Endometrium (tissue), 2 donors: ENCODE data around the gene ZFPL1.

Experiments
- FAIRE-seq: peaks from 2 replicates; lab custom pipeline; 2012; peaks lifted over from hg19 to GRCh38; lab: Jason Lieb, UNC
- donor health status: control.
- donor health status: control.

Gene ZFPL1

GRCh38 chr11:65060913-65061408 lies 23.1 kb upstream of the ZFPL1 start:
- no peak for FAIRE-seq

DNA sequence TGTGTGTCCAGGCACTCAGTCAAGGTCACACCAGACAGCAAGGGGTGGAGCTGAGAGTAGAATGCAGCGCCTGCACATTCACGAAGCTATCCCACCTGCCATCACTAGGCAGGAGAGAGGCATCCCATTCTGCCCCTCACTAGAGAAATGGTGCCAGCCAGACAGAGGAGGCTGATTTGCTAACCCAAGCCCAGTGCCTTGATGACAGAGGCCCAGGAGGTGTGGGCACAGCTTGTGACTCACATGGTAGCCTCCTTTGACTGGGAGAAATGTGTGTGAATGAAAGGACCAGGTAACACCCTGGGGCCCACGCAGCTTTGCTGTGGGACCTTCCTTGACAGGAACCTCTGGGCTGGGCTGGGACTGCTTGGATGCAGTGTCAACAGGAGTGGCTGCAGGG lies 20.5 kb upstream of the ZFPL1 start:
- no peak for FAIRE-seq

DNA sequence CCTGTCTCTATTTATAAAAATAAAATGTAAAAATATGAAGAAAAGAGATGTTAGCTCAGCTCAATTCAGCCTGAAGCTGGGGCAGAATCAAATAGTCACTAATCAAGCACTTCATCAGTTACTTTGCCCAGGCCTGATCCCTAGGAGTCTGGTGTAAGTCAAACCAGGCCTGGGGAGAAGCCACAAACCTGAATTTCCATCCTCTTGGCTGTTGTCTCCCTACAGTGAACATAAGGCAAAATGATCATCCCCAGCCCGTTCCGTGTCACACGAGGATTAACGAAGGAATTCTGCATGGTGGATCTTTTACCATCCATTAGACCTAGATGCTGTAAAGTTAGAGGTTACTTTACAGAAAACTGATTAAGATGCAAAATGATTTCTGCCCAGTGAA lies 19.2 kb upstream of the ZFPL1 start:
- FAIRE-seq: no peak

- FAIRE-seq: no peak
These were observed 18.2 kb upstream of the ZFPL1 start for GRCh38 chr11:65065851-65066250.

GRCh38 chr11:65066315-65066714 lies 17.7 kb upstream of the ZFPL1 start:
- FAIRE-seq: no peak

- FAIRE-seq: no peak
These were observed 17.2 kb upstream of the ZFPL1 start for GRCh38 chr11:65066805-65067291.

- FAIRE-seq: no peak
These were observed 16.6 kb upstream of the ZFPL1 start for GRCh38 chr11:65067446-65067845.

GRCh38 chr11:65069217-65069616 lies 14.8 kb upstream of the ZFPL1 start:
- no peak for FAIRE-seq

- no peak for FAIRE-seq
These were observed 12.0 kb upstream of the ZFPL1 start for GRCh38 chr11:65071907-65072630.

GRCh38 chr11:65072631-65072966 lies 11.4 kb upstream of the ZFPL1 start:
- FAIRE-seq: no peak

GRCh38 chr11:65077451-65077850 lies 6.6 kb upstream of the ZFPL1 start:
- FAIRE-seq: no peak

DNA sequence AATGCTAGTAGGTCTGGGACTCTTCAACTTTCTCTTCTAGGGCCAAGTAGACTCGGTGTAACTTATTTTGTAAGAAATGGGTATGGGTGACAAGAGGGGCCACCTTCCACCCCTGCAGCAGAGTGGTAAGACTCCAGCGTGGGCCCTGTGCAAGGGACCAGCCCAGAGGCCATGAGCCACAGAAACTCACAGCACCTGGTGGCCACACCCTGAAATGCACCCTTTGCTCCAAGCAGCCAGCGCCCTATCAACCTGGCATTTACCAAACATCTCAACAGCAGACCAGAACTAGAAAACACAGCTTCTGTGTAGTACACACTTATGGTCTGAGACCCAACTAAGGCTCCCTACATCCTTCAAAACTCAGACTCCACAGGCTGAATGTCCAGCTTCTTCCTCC lies 5.9 kb upstream of the ZFPL1 start:
- FAIRE-seq: no peak

DNA sequence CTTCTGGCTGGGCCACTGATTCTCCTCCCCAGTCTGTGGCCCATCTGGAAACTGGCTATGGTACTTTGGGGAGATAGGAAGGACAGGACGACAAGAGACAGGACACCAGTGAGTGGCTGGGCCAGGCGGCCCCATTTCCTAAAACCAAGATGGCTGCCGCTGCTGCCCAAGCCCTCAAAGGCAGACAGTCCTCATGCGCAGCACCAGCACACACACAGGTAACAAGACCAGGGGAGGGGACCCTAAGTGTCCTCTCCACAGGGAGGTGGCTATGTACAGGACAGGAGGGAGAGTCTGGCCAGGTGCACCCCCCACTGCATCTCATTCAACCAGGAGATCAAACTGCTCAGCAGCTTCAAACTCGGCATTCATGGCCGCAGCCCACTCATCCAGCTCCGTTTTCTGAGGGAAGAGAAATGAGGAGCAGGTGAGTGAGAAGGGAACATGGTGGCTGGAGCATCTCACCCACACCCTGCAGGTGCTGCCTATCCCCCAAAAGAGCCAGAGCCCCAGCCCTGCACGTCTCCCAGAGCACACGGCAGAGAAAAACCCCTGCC lies 5.2 kb upstream of the ZFPL1 start:
- FAIRE-seq: no peak

- FAIRE-seq: no peak
These were observed 738 bp upstream of the ZFPL1 start for GRCh38 chr11:65083134-65083833.

DNA sequence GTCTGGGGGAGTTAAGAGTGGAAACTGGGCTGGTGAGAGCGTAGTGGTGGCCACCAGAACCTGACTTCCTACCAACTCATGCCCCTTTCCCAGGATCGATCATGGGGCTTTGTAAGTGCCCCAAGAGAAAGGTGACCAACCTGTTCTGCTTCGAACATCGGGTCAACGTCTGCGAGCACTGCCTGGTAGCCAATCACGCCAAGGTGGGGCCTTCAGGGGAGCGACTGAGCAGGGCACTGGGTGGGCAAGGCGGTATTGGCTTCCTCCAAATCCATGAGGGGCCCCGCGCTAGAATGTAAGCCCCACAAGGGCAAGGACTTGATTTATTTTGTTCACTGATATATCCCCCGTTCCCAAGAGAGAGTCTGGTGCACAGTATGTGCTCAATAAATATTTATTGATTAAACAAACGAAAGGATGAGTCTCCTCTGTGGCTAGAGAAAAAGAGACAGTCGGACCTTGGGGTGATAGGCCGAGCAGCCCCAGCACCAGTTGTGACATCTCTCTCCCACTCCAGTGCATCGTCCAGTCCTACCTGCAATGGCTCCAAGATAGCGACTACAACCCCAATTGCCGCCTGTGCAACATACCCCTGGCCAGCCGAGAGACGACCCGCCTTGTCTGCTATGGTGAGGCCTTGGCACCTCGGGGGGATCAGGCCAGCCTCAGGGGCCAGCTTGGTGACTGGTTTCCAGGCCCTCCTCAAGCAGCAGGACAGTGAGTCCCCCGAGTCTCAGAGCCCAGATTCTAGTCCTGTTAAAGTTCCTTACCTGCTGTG lies 765 bp downstream of the ZFPL1 start:
- no peak for FAIRE-seq

DNA sequence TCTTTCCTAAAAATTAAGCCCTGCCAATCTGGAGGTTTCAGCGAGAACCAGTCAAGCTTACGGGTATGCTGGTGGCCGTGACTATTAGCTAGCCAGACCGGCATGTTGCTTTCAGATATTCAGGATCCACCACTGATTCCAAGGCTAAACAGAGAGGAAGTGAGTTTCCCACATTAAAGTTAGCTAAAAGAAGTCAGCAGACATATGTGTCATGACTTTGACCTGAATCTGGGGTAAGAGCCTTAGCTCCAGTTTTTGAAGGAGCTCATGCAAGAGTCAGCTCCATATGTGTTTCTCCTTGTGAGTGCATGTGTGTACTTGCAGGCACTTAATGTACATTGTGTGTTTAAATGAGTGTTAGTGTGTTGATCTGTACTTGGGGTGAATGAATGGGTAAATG lies 1.4 kb downstream of the ZFPL1 start:
- no peak for FAIRE-seq

DNA sequence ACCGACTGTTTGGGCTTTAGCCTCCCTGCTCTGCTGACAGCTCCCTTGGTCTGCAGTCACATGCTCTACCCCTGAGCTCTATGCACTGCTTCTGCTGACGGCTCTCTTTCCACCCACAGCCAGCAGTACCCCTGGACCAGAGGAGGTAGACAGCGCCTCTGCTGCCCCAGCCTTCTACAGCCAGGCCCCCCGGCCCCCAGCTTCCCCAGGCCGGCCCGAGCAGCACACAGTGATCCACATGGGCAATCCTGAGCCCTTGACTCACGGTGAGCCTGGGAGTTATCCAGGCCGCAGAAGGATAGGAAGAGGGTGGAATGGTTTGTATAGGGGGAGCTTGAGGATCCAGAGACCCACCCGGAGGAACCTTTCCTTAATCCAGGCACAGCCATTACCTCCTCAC lies 2.8 kb downstream of the ZFPL1 start:
- no peak for FAIRE-seq

DNA sequence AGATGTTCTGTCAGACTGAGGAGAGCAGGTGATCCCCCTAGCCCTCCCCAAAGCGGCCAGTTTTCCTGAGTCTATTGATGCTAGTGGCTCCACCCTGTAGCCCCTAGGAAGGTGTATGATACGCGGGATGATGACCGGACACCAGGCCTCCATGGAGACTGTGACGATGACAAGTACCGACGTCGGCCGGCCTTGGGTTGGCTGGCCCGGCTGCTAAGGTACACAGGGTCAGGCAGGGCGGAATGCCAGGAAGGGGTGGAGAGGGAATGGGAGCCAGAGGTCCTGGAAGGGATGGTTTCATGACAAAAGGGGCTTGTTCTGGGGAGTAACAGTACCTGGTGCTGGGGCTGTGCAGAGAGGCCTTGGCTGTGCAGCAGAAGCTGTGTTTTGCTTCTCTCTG lies 3.2 kb downstream of the ZFPL1 start:
- no peak for FAIRE-seq

DNA sequence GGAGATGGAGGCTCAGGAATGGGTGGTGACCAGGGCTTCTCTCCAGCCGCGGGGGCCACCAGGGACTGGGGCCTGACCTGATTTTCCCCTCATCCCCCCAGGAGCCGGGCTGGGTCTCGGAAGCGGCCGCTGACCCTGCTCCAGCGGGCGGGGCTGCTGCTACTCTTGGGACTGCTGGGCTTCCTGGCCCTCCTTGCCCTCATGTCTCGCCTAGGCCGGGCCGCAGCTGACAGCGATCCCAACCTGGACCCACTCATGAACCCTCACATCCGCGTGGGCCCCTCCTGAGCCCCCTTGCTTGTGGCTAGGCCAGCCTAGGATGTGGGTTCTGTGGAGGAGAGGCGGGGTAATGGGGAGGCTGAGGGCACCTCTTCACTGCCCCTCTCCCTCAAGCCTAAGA lies 3.8 kb downstream of the ZFPL1 start:
- FAIRE-seq: no peak

DNA sequence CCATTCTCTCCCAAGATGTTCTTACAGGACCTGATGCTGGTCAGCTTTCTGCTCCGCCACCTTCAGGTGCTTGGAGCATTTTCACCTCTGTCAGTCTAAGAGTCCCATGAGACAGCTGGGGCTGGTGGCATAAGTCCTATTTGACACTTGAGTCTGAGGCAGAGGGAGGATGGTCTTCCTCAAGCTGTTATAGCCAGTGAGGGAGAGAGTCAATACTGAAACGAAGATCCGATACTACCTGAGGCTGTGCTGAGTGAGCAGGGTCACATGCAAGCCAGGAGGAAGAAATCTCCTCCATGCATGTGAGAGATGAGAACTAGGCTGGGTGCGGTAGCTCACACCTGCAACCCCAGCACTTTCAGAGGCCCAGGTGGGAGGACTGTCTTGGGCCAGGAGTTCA lies 5.6 kb downstream of the ZFPL1 start:
- no peak for FAIRE-seq

DNA sequence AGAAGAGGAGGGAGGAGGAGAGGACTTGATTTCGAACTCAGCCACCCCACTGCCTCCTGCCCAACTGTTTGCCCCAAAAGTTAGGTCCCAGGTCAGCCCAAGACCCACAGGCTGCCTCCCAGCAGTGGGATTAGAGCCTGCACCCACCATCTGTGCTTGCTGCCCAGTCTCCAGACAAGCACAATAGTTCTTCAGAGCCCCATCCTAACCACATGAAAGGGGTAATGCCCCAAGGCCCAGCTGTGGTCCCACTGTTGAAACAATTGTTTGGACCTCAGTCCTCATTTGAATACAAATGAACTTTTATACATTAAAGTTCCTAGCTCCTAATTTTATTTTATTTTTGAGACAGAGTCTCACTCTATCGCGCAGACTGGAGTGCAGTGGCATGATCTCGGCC lies 6.6 kb downstream of the ZFPL1 start:
- FAIRE-seq: no peak

DNA sequence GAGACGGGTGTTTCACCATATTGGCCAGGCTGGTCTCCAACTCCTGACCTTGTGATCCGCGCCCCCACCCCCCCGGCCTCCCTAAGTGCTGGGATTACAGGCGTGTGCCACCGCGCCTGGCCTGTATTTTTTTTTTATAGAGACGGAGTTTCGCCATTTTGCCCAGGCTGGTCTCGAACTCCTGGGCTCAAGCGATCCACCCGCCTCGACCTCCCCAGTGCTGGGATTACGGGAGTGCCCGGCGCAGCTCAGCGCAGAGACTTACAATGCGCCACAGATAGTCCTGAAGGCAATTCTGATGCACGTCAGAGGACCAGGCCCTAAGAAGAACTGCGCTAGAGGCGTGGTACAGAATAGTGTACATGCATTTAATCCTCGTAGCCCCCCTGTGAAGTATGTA lies 11.4 kb downstream of the ZFPL1 start:
- no peak for FAIRE-seq
